Endometrial microvascular endothelial cells (primary cell): ENCODE data around the gene OBSL1. TPM values are rescaled to one million over a fixed set of nuclear protein-coding genes. Genes with fewer than 3 reads are reported as not detected.

Experiments used
- in situ Hi-C: cut with HindIII; loops from 2 replicates; pipeline ENCODE4 v1.10.0; 2017; ENCODE audit warnings: low sequenced_read_pairs, low pct_unique_long_range_greater_than_20kb; ENCODE audit errors: inconsistent ontology term
- total RNA-seq: library from RNA; depleted of rRNA; stranded (reverse); fragments of >200 nt; gene quantifications from one replicate; pipeline ENCODE4 v1.2.3, GENCODE V29; 2015; ENCODE audit errors: inconsistent ontology term

OBSL1 gene
- total RNA-seq, 1 donor from 2014 or later: 3.3 TPM

GRCh38 chr2:219508444-219508734 lies 63.0 kb downstream of the OBSL1 start:
- in situ Hi-C loops: no loop called here

GRCh38 chr2:219507581-219508443 lies 63.5 kb downstream of the OBSL1 start:
- in situ Hi-C loops: no loop called here

- in situ Hi-C loops: no loop called here
Measured at GRCh38 chr2:219506802-219507526, 64.4 kb downstream of the OBSL1 start.

GRCh38 chr2:219506153-219506801 lies 65.1 kb downstream of the OBSL1 start:
- in situ Hi-C loops: no loop called here

GRCh38 chr2:219505585-219505984 lies 65.8 kb downstream of the OBSL1 start:
- in situ Hi-C loops: no loop called here

GRCh38 chr2:219502618-219503017 lies 68.7 kb downstream of the OBSL1 start:
- in situ Hi-C loops: no loop called here

- in situ Hi-C loops: no loop called here
Measured at GRCh38 chr2:219501849-219502248, 69.5 kb downstream of the OBSL1 start.

Other genes with a start within 250 kb of the OBSL1 start
- not detected for gene RESP18, start 238.8 kb downstream of the OBSL1 start, total RNA-seq
- 86.0 TPM for gene DNPEP, start 183.6 kb downstream of the OBSL1 start, total RNA-seq
- gene DES, start 153.2 kb downstream of the OBSL1 start, total RNA-seq: not detected
- not detected for gene SPEG, start 136.7 kb downstream of the OBSL1 start, total RNA-seq
- gene GMPPA, start 72.6 kb downstream of the OBSL1 start, total RNA-seq: 32.0 TPM
- not detected for gene ASIC4, start 57.1 kb downstream of the OBSL1 start, total RNA-seq
- 3.4 TPM for gene CHPF, start 27.7 kb downstream of the OBSL1 start, total RNA-seq
- not detected for gene TMEM198, start 27.5 kb downstream of the OBSL1 start, total RNA-seq
- gene INHA, start 771 bp upstream of the OBSL1 start, total RNA-seq: not detected
- 15.3 TPM for gene STK11IP, start 26.3 kb upstream of the OBSL1 start, total RNA-seq
- gene SLC4A3, start 56.1 kb upstream of the OBSL1 start, total RNA-seq: not detected